ENCODE measurements around the gene CNOT9.

DNA sequence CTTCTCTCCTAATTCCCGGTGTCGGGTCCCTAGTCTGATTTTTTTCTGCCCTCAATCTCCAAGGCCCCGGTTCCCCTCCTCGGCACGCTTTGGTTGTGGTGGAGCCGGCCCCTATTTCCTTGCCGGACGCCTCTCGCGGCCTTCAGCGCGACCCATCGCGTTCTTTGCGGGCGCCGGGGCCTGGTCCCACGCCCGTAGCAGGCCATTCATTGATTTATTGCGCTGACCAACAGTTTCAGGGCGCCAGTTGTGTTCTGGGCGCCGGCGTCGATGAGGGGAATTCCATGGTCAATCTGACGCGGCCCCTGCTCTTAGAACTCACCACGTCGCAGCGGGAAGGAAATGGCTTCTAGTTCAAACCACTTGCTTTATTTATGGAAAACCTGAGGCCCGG, 396 bp downstream of the CNOT9 start:
- TF ChIP-seq, protein P1, sequence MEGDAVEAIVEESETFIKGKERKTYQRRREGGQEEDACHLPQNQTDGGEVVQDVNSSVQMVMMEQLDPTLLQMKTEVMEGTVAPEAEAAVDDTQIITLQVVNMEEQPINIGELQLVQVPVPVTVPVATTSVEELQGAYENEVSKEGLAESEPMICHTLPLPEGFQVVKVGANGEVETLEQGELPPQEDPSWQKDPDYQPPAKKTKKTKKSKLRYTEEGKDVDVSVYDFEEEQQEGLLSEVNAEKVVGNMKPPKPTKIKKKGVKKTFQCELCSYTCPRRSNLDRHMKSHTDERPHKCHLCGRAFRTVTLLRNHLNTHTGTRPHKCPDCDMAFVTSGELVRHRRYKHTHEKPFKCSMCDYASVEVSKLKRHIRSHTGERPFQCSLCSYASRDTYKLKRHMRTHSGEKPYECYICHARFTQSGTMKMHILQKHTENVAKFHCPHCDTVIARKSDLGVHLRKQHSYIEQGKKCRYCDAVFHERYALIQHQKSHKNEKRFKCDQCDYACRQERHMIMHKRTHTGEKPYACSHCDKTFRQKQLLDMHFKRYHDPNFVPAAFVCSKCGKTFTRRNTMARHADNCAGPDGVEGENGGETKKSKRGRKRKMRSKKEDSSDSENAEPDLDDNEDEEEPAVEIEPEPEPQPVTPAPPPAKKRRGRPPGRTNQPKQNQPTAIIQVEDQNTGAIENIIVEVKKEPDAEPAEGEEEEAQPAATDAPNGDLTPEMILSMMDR (IDR thresholded peaks at IDR 0.05; ENCODE audit: low read depth, low read length, missing input control) = no peak
- TF ChIP-seq SP1 (IDR thresholded peaks at IDR 0.05) (no peak), TAF1 (conservative IDR thresholded peaks at IDR 0.05) (peak; percentile 67), FOXA2 (IDR thresholded peaks at IDR 0.05) (no peak), JUND (IDR thresholded peaks at IDR 0.05) (no peak)
